GM12878 (cell line): ENCODE measurements around the gene UVSSA. TPM values are rescaled to one million over a fixed set of nuclear protein-coding genes. Genes with fewer than 3 reads are reported as not detected.

Source experiments
- ATAC-seq: fragments of 200-7000 bp; cut with Tn5 transposase; 3 replicates; pipeline ENCODE4 v1.9.1; 2020; ENCODE audit warnings: mild to moderate bottlenecking, moderate library complexity
- BruUV-seq: library from RNA; stranded (reverse); fragments of 400-500 nt; replicated peaks from 2 replicates; lab custom pipeline; 2021; lab: Mats Ljungman, UMichigan
- CTCF ChIA-PET: fragments of 300-600 bp; sonication (Branson Sonifier 250); formaldehyde crosslinking; extraction: SDS; loops from one replicate; lab custom pipeline; 2021; ENCODE audit warnings: inconsistent platforms; lab: Yijun Ruan, JAX
- POLR2A ChIA-PET: fragments of 350-600 bp; formaldehyde crosslinking; extraction: SDS; loops from one replicate; lab custom pipeline; 2021; ENCODE audit warnings: inconsistent platforms; lab: Charles Lee
- RAD21 ChIA-PET: fragments of 300-600 bp; sonication (Branson Sonifier 250); formaldehyde crosslinking; loops from one replicate; lab custom pipeline; 2023; ENCODE audit warnings: antibody characterized with exemption; ENCODE audit not compliant: unreplicated experiment; lab: Charles Lee
- SMC1A ChIA-PET: fragments of 300-600 bp; sonication (Branson Sonifier 250); formaldehyde crosslinking; loops from one replicate; lab custom pipeline; 2023; ENCODE audit not compliant: unreplicated experiment, uncharacterized antibody; lab: Charles Lee
- DNase-seq: peaks from one replicate; pipeline ENCODE4 v3.0.0-alpha.2; 2011; ENCODE audit warnings: low read depth, low spot score
- FAIRE-seq: peaks from 3 replicates; lab custom pipeline; 2011; peaks lifted over from hg19 to GRCh38; lab: Jason Lieb, UNC
- H2AFZ ChIP-seq: 2 replicates; pipeline ENCODE4 v1.6.0; 2011; ENCODE audit warnings: low read depth, low read length, control low read depth; ENCODE audit not compliant: control insufficient read depth
- H3K27ac ChIP-seq: 2 replicates; pipeline ENCODE4 v1.5.1; 2011; ENCODE audit warnings: control low read depth; ENCODE audit not compliant: control insufficient read depth, insufficient read depth
- H3K27me3 ChIP-seq, 2 experiments: replicated peaks in 1 of 2; 2 replicates each; pipeline versions ENCODE4 v1.6.0 to v1.6.1; 2011; ENCODE audit warnings: low read length in 1 of 2; ENCODE audit not compliant: control insufficient read depth in 2 of 2, insufficient read depth in 2 of 2
- H3K36me3 ChIP-seq, 2 experiments: 2 replicates each; pipeline ENCODE4 v1.5.1; 2011; ENCODE audit warnings: low read length in 1 of 2; ENCODE audit not compliant: control insufficient read depth in 2 of 2, insufficient read depth in 2 of 2
- H3K4me1 ChIP-seq: 2 replicates; pipeline ENCODE4 v1.6.1; 2011; ENCODE audit warnings: mild to moderate bottlenecking, low read length, moderate library complexity, mixed read lengths; ENCODE audit not compliant: control insufficient read depth, insufficient read depth
- H3K4me2 ChIP-seq: 2 replicates; pipeline ENCODE4 v1.6.0; 2011; ENCODE audit warnings: control low read depth; ENCODE audit not compliant: control insufficient read depth, insufficient read depth
- H3K4me3 ChIP-seq: fragments of 200-600 bp; sonication (generic); 2 replicates; pipeline ENCODE4 v1.5.1; 2016
- H3K79me2 ChIP-seq: 2 replicates; pipeline ENCODE4 v1.6.0; 2011; ENCODE audit warnings: low read length; ENCODE audit not compliant: control insufficient read depth, insufficient read depth
- H3K9ac ChIP-seq: 2 replicates; pipeline ENCODE4 v1.8.0; 2011; ENCODE audit warnings: low read length, control low read depth, mixed read lengths; ENCODE audit not compliant: control insufficient read depth, insufficient read depth
- H3K9me3 ChIP-seq: replicated peaks from 3 replicates; pipeline ENCODE4 v1.5.1; 2011; ENCODE audit warnings: mild to moderate bottlenecking, low read length; ENCODE audit not compliant: control insufficient read depth, insufficient read depth
- H4K20me1 ChIP-seq: 2 replicates; pipeline ENCODE4 v1.6.0; 2011; ENCODE audit not compliant: control insufficient read depth, insufficient read depth
- HDAC6 ChIP-seq: fragments of 200-600 bp; sonication (generic); IDR thresholded peaks from one replicate; pipeline ENCODE4 v1.8.0; 2017; ENCODE audit warnings: antibody characterized with exemption; ENCODE audit not compliant: unreplicated experiment
- LARP7 ChIP-seq: fragments of 450-650 bp; IDR thresholded peaks from 2 replicates; pipeline ENCODE4 v1.6.1; 2017; ENCODE audit warnings: mild to moderate bottlenecking
- NFYB ChIP-seq: IDR thresholded peaks from 2 replicates; pipeline ENCODE4 v1.6.1; 2011; ENCODE audit warnings: low read depth, mild to moderate bottlenecking, low read length, improper control_type of control experiment, moderate library complexity; ENCODE audit not compliant: insufficient read depth
- NR2C2 ChIP-seq: IDR thresholded peaks from 2 replicates; pipeline ENCODE4 v1.6.1; 2011; ENCODE audit warnings: borderline replicate concordance, low read depth; ENCODE audit not compliant: control insufficient read depth, insufficient read length
- STAT3 ChIP-seq: IDR thresholded peaks from 2 replicates; pipeline ENCODE4 v1.6.1; 2011; ENCODE audit warnings: low read depth, low read length, improper control_type of control experiment
- ZNF24 ChIP-seq: fragments of 450-650 bp; IDR thresholded peaks from 2 replicates; pipeline ENCODE4 v1.6.1; 2017; ENCODE audit warnings: antibody characterized with exemption, mild to moderate bottlenecking
- ZNF592 ChIP-seq: fragments of 450-650 bp; IDR thresholded peaks from 2 replicates; pipeline ENCODE4 v1.6.1; 2017; ENCODE audit warnings: mild to moderate bottlenecking, moderate library complexity
- ZZZ3 ChIP-seq: IDR thresholded peaks from 2 replicates; pipeline ENCODE4 v1.6.1; 2011; ENCODE audit warnings: low read depth; ENCODE audit not compliant: control insufficient read depth, insufficient read length
- WGBS: methylation state at CpG from one replicate; pipeline ENCODE4 v1.1.6; 2016; ENCODE audit warnings: low lambda C conversion rate; ENCODE audit not compliant: insufficient replicate concordance, insufficient coverage; ENCODE audit errors: missing lambda C conversion rate; 5-methylcytosine and 5-hydroxymethylcytosine counted together
- in situ Hi-C: fragments of 300-500 bp; cut with MboI; formaldehyde crosslinking; loops from 9 replicates; pipeline ENCODE4 v1.14.3; 2018; ENCODE audit warnings: mixed read lengths
- intact Hi-C: fragments of 100-400 bp; cut with micrococcal nuclease; formaldehyde crosslinking; loops from one replicate; pipeline ENCODE4 v1.14.2; 2022; ENCODE audit not compliant: unreplicated experiment
- polyA plus RNA-seq, 11 experiments: library from polyadenylated mRNA; depleted of rRNA in 4 of 11; unstranded in 6 of 11; stranded (reverse) in 5 of 11; fragments of >200 nt; fragmentation: Nextera tagmentation in 4 of 11; fragmentation: Illumina TruSeq in 1 of 11; extraction: Ambion mirVana in 4 of 11; extraction: Trizol in 1 of 11; gene quantifications; 1 replicate in 1 of 11; 2 replicates in 10 of 11; pipeline versions ENCODE4 v1.2.1 to v1.2.3, GENCODE V29; 2011 to 2016; ENCODE audit warnings: inconsistent platforms in 2 of 11, missing spikeins in 2 of 11, low read depth in 1 of 11
- total RNA-seq, 4 experiments: library from RNA; depleted of rRNA in 3 of 4; stranded (reverse); fragments of >200 nt in 3 of 4; fragmentation: Illumina TruSeq in 1 of 4; extraction: Trizol in 1 of 4; gene quantifications; 2 replicates each; pipeline versions ENCODE4 v1.2.1 to v1.2.3, GENCODE V29; 2013 to 2021

Gene UVSSA
- total and polyA plus RNA-seq, 10 of the 15 experiments (the other 5 are each of a cell fraction or from before 2014, with no cell fraction given) = 0.34 to 16.8 (median 3.6) TPM

- BruUV-seq = no TSS peak
- DNase-seq = no peak
- H3K4me2 ChIP-seq = no peak overlapping the region
- H3K79me2 ChIP-seq = no peaks in the 10 kb centered on the region
- H2AFZ ChIP-seq = no peak overlapping the region
- H3K4me1 ChIP-seq = no peaks in the 10 kb centered on the region
- H4K20me1 ChIP-seq = no peaks in the 10 kb centered on the region
- no peak overlapping the region for H3K9ac ChIP-seq
- no peak overlapping the region for H3K27ac ChIP-seq
- whole genome bisulfite sequencing = 52% methylated on average over 19 of the region's 27 CpGs
- H3K9me3 ChIP-seq = no peaks in the 10 kb centered on the region; the same call in 2 of the 3 replicates
- ChIA-PET RAD21 (no interaction called here), POLR2A (no interaction called here), CTCF (no interaction called here), SMC1A (no interaction called here)
- FAIRE-seq = no peak
- H3K36me3 ChIP-seq = no peaks in the 10 kb centered on the region
- in situ Hi-C loops = no loop called here
- TF ChIP-seq NFYB (no peak), ZNF24 (no peak), NR2C2 (no peak), STAT3 (no peak), LARP7 (no peak), HDAC6 (no peak), ZNF592 (no peak), ZZZ3 (no peak)
- no peak overlapping the region for H3K4me3 ChIP-seq
- H3K27me3 ChIP-seq = no peaks in the 10 kb centered on the region
- intact Hi-C loops = no loop called here
- no peak for ATAC-seq
Observed at GRCh38 chr4:1416051-1416947, 69.3 kb downstream of the UVSSA start.
